DMS53 (cell line): ENCODE measurements around the gene KERA.

Experiments
- DNase-seq: peaks from one replicate; lab custom pipeline; 2025; lab: John Stamatoyannopoulos, UW

KERA gene

DNA sequence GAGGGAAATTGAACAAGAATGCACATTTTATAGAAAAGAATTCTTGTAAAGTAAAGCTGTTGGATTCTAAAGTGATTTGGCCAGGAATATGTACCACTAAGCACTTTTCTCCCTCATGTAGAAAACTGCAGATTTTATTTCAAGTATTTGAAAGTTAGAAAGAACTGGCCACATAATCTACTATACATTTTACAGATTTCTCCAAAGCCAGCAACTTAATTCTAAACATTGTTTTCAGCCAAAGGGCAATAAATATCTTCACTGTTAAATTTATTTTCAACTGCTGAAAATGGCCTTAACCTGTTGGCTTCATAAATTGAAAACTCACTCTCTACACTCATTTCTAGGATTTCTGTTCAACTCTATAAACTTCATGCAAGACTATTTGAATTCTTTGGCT lies 15.6 kb upstream of the KERA start:
- no peak for DNase-seq

GRCh38 chr12:91072931-91073330 lies 15.1 kb upstream of the KERA start:
- DNase-seq = peak; percentile 85

GRCh38 chr12:91070936-91071335 lies 13.1 kb upstream of the KERA start:
- no peak for DNase-seq

DNA sequence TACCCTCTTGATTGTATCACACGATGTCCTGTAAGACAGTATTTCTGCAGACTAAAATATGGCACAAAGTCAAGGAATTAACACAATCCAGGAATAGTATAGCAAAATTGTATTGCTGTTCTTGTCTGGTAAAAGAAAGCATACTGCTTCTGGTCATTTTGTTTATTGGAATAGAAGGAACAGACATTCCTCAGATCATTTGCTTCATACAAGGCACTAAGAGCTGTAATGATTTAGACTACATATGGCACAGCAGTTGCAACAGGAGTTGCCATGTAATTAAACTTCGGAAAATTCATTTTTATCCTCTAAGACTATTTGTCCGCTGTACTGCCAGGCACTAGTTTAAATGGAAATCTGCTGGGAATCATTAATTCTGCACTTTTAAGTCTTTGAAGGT lies 7.6 kb upstream of the KERA start:
- DNase-seq = no peak

DNA sequence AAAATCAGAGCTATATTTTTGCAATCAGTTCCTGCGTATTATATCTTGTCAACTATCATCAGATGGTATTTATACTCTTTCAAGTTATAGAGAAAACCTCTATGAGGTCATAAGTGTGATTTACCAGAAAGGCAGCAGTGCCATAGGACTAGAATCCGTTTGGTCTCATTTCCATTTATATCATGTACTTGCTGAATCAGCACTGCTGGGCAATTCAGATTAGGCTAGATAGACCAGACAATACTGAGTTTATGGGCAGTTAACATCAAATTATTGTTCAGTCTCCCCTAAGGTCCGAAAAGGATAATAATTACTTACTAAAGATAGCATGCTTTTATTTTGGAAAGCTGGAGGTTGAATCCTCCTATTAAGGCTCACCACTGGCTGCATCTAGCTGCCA lies 6.8 kb upstream of the KERA start:
- no peak for DNase-seq

DNA sequence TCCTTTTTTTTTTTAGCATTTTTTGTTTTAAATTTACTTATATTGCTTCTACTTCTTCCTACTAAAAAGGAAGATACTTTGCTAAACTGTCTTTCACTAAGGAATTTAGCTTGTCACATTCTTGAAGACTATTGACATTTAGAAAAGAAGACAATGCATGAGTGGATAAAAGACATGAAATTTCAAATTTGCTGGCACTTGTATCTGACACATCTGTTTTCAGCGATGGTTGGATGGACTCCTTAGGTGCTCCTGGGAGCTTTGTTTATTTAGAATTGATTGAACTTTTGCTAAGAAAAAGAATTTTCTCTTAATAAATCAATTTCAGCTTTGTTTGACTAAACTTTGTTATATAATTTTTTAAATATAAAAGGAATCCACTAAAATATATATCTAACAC lies 3.3 kb upstream of the KERA start:
- DNase-seq = no peak

DNA sequence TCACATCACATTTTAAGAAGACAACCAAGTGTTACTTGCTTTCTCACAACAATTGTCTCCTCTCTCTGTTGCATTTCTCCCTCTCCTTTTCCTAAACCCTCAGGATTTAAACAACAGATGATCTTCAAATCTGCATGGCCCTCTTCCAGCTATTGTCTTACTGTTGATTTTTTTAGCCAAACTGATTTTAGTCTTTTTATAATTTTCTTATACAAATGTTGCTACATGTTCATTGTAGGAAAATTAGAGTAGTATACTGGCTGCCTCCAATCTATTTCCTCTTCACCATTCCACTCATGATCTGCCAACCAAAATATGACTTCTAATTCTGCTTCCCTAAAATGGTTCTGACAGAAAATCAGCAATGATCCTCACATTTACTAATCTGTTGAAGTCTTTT lies 1.4 kb upstream of the KERA start:
- no peak for DNase-seq

DNA sequence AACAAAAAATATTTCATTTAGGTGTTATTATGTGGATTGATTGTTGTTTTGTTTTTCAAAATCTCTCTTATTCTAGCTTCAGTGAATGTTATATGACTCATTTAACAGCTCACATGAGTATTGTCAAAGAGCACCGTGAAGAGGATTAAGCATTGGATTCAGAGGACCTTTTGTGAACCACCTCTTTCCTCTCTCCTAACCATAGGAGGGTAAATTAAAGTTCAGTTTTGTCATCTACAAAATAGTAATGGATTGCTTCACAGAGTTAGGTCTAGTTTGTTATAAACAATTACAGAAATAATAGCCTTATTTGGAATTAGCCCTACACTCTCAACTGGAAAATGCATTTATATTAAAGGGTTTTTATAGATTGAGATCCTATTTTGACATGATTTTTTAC lies 962 bp upstream of the KERA start:
- no peak for DNase-seq

DNA sequence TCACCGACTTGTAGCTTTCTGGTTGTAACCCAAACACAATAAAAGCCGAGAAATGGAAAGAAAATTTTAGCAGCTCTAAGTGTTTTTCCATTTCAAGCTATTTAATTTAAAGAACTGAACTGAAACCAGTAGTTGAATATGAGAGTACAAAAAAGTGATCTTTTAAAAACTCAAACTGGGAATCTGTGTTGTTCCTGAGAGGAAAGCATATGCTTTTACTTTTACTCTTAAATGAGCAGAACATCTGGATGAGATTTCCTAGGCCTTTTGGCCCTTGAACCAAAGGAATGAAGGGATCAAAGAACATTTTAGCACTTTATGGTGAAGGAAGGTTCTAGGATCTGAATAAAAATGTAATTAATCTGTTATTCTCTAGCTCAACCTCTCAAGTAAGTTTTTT lies 1.3 kb downstream of the KERA start:
- DNase-seq = no peak

- no peak for DNase-seq
Observed at GRCh38 chr12:91055976-91056375, 1.8 kb downstream of the KERA start.

- DNase-seq = peak; percentile 33
Observed at GRCh38 chr12:91053951-91054715, 3.7 kb downstream of the KERA start.

- DNase-seq = no peak
Observed at GRCh38 chr12:91052026-91052425, 5.8 kb downstream of the KERA start.

DNA sequence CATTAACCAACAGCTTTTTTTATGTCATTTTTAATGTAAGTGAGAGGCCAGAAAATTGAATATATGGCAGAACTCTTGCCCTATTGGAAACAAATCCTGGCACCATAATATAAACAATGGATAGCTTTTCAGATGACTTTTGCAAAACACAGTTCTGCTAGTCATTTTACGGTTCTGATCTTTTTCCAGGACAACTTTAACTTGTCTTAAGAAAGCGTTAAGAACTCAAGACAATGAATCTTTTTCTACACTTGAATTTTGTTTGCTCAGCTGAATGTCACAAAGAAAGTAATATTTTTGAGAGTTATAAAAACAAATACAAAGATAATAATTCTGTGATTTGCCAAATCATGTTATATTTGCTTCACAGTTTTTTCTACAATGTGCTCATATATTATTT lies 13.2 kb downstream of the KERA start:
- DNase-seq = no peak

DNA sequence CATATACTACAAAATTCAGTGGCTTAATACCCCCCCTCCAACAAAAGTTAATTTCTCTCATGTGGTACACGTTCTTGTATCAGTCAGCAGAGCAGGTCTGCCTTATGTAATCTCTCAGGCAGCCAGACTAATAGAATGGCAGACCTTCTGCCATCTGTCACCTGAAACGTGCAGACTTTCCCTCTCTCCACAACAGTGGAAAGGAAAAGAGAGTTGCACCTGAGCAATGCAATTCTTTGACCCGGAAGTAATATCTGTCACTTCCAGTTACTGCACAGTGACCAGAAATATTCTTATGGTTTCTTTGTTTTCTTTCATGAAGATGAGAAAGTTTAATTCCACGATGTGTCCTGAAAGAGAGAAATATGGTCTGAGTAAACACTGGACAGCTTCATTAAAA lies 14.4 kb downstream of the KERA start:
- peak; percentile 28 for DNase-seq

GRCh38 chr12:91040096-91040755 lies 17.6 kb downstream of the KERA start:
- DNase-seq = no peak

GRCh38 chr12:91037276-91037675 lies 20.5 kb downstream of the KERA start:
- no peak for DNase-seq

DNA sequence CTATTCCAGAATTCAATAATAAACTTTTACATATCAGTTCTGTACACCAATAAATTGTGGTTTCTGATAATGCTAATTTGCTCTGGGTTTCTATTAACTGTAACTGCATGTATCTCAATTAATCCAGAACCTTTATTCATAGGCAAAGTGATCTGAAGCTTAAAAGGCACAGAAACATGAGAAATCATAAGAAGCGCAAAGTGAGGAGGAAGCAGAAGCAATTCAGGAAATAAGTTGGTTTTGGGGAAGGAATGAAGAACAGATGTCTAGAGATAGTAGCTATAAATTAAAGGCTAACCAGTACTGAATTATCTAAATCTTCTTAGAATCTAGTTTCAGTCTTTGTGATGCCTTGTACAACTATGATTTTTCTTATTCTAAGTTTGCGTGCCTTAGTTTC lies 24.6 kb downstream of the KERA start:
- DNase-seq = no peak

- no peak for DNase-seq
Observed at GRCh38 chr12:91023326-91024004, 34.4 kb downstream of the KERA start.

DNA sequence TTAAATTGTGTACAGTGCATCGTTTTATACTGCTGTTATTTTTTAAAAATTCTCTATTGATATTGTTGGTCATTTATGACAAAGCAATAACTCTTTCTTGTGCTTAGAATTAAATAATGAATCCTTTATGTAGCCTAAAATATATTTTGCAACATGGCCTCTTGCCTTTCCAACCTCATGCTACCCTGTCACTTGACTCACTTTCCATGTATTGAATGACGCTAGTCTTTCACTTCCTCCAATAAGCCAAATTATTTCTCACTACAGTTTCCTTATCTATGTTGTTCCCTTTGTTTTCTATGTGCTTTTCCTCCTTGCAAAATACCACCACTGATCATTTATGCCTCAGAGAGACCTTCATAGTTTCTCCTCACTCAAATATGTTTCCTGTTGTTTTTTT lies 36.7 kb downstream of the KERA start:
- DNase-seq = no peak

GRCh38 chr12:91019455-91019854 lies 38.4 kb downstream of the KERA start:
- DNase-seq = no peak

GRCh38 chr12:91017511-91018263 lies 40.1 kb downstream of the KERA start:
- DNase-seq = no peak

GRCh38 chr12:91017043-91017442 lies 40.8 kb downstream of the KERA start:
- DNase-seq = no peak
